Neuronal stem cell (in vitro differentiated cells): ENCODE results near the gene LAYN.

Experiments
- DNase-seq: peaks from one replicate; pipeline ENCODE4 v3.0.0-alpha.2; 2013; ENCODE audit warnings: low spot score
- H2AFZ ChIP-seq: one replicate; pipeline ENCODE4 v1.6.1; 2013; ENCODE audit warnings: mild to moderate bottlenecking, low read length, inconsistent platforms
- H2AK5ac ChIP-seq: 2 replicates; pipeline ENCODE4 v1.6.1; 2013; ENCODE audit warnings: low read depth, mild to moderate bottlenecking, inconsistent platforms, low read length, moderate library complexity, mixed read lengths
- H2BK120ac ChIP-seq: 2 replicates; pipeline ENCODE4 v1.6.1; 2013; ENCODE audit warnings: low read depth, mild to moderate bottlenecking, inconsistent platforms, low read length, moderate library complexity, mixed read lengths
- H2BK12ac ChIP-seq: one replicate; pipeline ENCODE4 v1.6.1; 2013; ENCODE audit warnings: low read length, inconsistent platforms
- H2BK15ac ChIP-seq: 2 replicates; pipeline ENCODE4 v1.6.1; 2013; ENCODE audit warnings: mild to moderate bottlenecking, low read length, inconsistent platforms, mixed read lengths
- H2BK5ac ChIP-seq: one replicate; pipeline ENCODE4 v1.6.1; 2013; ENCODE audit warnings: inconsistent platforms, mild to moderate bottlenecking, low read length, moderate library complexity
- H3K14ac ChIP-seq: one replicate; pipeline ENCODE4 v1.6.1; 2013; ENCODE audit warnings: low read length, inconsistent platforms
- H3K18ac ChIP-seq: 2 replicates; pipeline ENCODE4 v1.6.1; 2013; ENCODE audit warnings: low read length, inconsistent platforms
- H3K23ac ChIP-seq: 2 replicates; pipeline ENCODE4 v1.6.1; 2013; ENCODE audit warnings: low read depth, mild to moderate bottlenecking, mixed read lengths, low read length, inconsistent platforms; ENCODE audit not compliant: poor library complexity
- H3K27ac ChIP-seq: replicated peaks from 3 replicates; pipeline ENCODE4 v1.5.1; 2013; ENCODE audit warnings: low read length, inconsistent platforms
- H3K27me3 ChIP-seq, 3 experiments: 2 replicates each; pipeline ENCODE4 v1.6.1; 2013; ENCODE audit warnings: low read length in 3 of 3, mild to moderate bottlenecking in 2 of 3, inconsistent platforms in 1 of 3, low read depth in 1 of 3, mixed read lengths in 1 of 3, moderate library complexity in 1 of 3; ENCODE audit not compliant: control insufficient read depth in 3 of 3, insufficient read depth in 3 of 3
- H3K36me3 ChIP-seq, 2 donors: replicated peaks in 1 of 2; 2 replicates each; pipeline ENCODE4 v1.6.1; 2013; ENCODE audit warnings: low read length in 2 of 2; ENCODE audit not compliant: control insufficient read depth in 2 of 2, insufficient read depth in 2 of 2
- H3K4ac ChIP-seq: 2 replicates; pipeline ENCODE4 v1.6.1; 2013; ENCODE audit warnings: inconsistent platforms, mild to moderate bottlenecking, low read length, moderate library complexity
- H3K4me1 ChIP-seq, 2 donors: 1 replicate in 1 of 2; 2 replicates in 1 of 2; pipeline ENCODE4 v1.6.1; 2013; ENCODE audit warnings: low read length in 2 of 2, low read depth in 1 of 2; ENCODE audit not compliant: control insufficient read depth in 2 of 2, insufficient read depth in 1 of 2
- H3K4me2 ChIP-seq: one replicate; pipeline ENCODE4 v1.6.1; 2013; ENCODE audit warnings: mild to moderate bottlenecking, low read length, inconsistent platforms; ENCODE audit not compliant: insufficient read depth, poor library complexity, severe bottlenecking
- H3K4me3 ChIP-seq, 2 donors: 2 replicates each; pipeline ENCODE4 v1.5.1; 2013; ENCODE audit warnings: low read length in 2 of 2, mild to moderate bottlenecking in 2 of 2, inconsistent platforms in 1 of 2, moderate library complexity in 1 of 2
- H3K79me1 ChIP-seq: one replicate; pipeline ENCODE4 v1.6.1; 2013; ENCODE audit warnings: low read depth, mild to moderate bottlenecking, inconsistent platforms, low read length, moderate library complexity
- H3K9ac ChIP-seq: one replicate; pipeline ENCODE4 v1.6.1; 2013; ENCODE audit warnings: mild to moderate bottlenecking, low read depth, low read length, inconsistent platforms; ENCODE audit not compliant: poor library complexity
- H3K9me3 ChIP-seq, 2 donors: replicated peaks in 1 of 2; 2 replicates each; pipeline versions ENCODE3 to v1.6.1; 2013; ENCODE audit warnings: low read length in 2 of 2, mild to moderate bottlenecking in 2 of 2, inconsistent platforms in 1 of 2, low read depth in 1 of 2, mixed read lengths in 1 of 2, moderate library complexity in 1 of 2; ENCODE audit not compliant: control insufficient read depth in 2 of 2, insufficient read depth in 1 of 2
- H4K8ac ChIP-seq: one replicate; pipeline ENCODE4 v1.6.1; 2013; ENCODE audit warnings: low read depth, mild to moderate bottlenecking, inconsistent platforms, low read length, moderate library complexity
- H4K91ac ChIP-seq: one replicate; pipeline ENCODE4 v1.6.1; 2013; ENCODE audit warnings: low read length, low read depth, mild to moderate bottlenecking, inconsistent platforms; ENCODE audit not compliant: poor library complexity
- WGBS, 2 donors: extraction: QIAGEN DNeasy Blood & Tissue Kit; methylation state at CpG; one replicate each; pipeline ENCODE4 v1.1.7; 2013; ENCODE audit warnings: missing lambda C conversion rate in 2 of 2, mixed read lengths in 1 of 2; ENCODE audit not compliant: insufficient read length in 2 of 2, insufficient replicate concordance in 1 of 2; ENCODE audit errors: extremely low coverage in 2 of 2; 5-methylcytosine and 5-hydroxymethylcytosine counted together

The LAYN gene

DNA sequence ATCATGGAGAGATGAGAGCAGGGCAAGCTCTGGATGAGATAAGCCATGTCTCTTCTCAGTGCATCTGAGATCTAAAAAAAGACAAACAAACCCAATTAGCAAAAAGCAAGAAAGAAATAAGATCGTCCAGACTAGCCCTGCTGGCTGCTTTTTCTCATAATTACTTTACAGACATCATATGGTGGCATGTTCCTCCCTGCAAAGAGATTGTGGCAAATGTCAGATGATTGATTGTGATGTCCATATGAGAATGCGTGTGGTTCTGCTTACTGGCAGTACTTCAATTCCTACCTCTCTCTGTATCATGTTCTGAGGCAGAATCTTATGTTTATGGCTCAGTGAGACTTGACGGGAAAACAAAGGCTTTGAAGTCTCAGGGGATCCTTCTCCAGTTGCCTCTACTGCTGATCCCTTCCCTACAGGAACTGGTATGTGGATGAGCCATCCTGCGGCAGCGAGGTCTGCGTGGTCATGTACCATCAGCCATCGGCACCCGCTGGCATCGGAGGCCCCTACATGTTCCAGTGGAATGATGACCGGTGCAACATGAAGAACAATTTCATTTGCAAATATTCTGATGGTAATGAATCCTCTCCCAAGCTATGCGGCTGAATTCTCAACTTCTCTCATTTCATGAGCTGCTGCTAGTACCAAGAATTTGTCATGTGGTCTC lies 8.8 kb downstream of the LAYN start:
- Histone ChIP-seq H3K14ac (no peak overlapping the region), H3K4me2 (no peak overlapping the region), H3K4me1 (no peaks in the 10 kb centered on the region), H3K9me3 (no peaks in the 10 kb centered on the region), H2BK5ac (no peak overlapping the region), H3K4me3 (no peak overlapping the region), H3K79me1 (no peaks in the 10 kb centered on the region), H2AK5ac (no peak overlapping the region), H3K9ac (no peak overlapping the region), H4K91ac (no peak overlapping the region), H2BK120ac (no peak overlapping the region), H3K4ac (no peak overlapping the region), H3K27ac (no peak overlapping the region), H3K36me3 (no peaks in the 10 kb centered on the region), H2AFZ (no peak overlapping the region), H2BK12ac (no peak overlapping the region), H2BK15ac (no peak overlapping the region), H3K27me3 (peaks cover 0 to 40% (median 0%) of the 10 kb centered on the region in 3 experiments), H3K18ac (no peak overlapping the region), H3K23ac (no peak overlapping the region), H4K8ac (no peak overlapping the region)
- no peak for DNase-seq
- WGBS, 2 donors = no CpG with 5 or more reads among the region's 11 CpGs

DNA sequence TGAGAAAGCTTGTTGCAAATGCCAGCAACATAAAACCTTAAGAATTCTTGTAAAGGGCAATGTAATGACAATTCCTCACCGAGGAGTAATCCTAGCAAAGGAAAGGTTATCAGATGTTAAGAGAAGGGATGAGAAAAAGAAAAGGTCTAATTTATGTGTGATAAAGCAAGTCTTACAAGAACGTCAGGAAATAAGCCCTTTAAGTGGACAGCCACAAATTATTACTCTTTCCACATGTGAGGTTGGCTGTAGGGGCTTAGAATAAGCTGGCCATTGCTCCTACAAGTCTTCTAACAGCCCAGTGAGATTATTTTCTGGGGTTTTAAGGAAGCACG lies 9.3 kb downstream of the LAYN start:
- no peak overlapping the region for H3K14ac ChIP-seq
- H3K4me2 ChIP-seq = no peak overlapping the region
- H4K8ac ChIP-seq = no peak overlapping the region
- H3K36me3 ChIP-seq = no peaks in the 10 kb centered on the region
- no peak overlapping the region for H2BK120ac ChIP-seq
- H4K91ac ChIP-seq = no peak overlapping the region
- H2BK15ac ChIP-seq = no peak overlapping the region
- H2BK12ac ChIP-seq = no peak overlapping the region
- no peak for DNase-seq
- no peak overlapping the region for H3K4ac ChIP-seq
- H3K4me1 ChIP-seq = no peaks in the 10 kb centered on the region
- no peaks in the 10 kb centered on the region for H3K9me3 ChIP-seq
- peaks cover 0 to 38% (median 0%) of the 10 kb centered on the region in 3 experiments for H3K27me3 ChIP-seq
- no peak overlapping the region for H3K9ac ChIP-seq
- no peak overlapping the region for H3K23ac ChIP-seq
- no peak overlapping the region for H2BK5ac ChIP-seq
- H3K27ac ChIP-seq = no peak overlapping the region
- WGBS, 2 donors = no CpG with 5 or more reads among the region's 3 CpGs
- H2AK5ac ChIP-seq = no peak overlapping the region
- no peak overlapping the region for H3K18ac ChIP-seq
- H3K79me1 ChIP-seq = no peaks in the 10 kb centered on the region
- no peak overlapping the region for H2AFZ ChIP-seq
- H3K4me3 ChIP-seq = no peak overlapping the region

DNA sequence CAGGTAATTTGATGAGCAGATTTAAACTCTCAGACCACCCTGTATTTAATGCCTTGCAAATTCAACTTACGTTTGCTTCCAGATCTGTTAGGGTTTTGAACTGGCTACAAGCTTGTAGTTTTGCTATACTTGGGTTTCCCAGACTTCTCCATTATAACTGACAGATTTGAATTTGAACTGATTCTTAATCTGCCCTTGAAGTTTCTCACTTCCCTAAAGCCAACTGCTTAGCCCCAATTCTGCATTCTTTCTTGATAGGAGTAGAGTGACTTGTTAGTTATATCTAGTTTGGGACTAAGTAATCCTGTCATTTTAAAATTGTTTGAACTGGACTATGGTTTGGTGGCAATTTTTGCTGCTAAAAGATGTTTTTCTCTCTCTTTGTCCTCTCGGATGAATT lies 9.7 kb downstream of the LAYN start:
- H4K91ac ChIP-seq = no peak overlapping the region
- H2BK12ac ChIP-seq = no peak overlapping the region
- peaks cover 0 to 36% (median 0%) of the 10 kb centered on the region in 3 experiments for H3K27me3 ChIP-seq
- no peak overlapping the region for H2BK5ac ChIP-seq
- no peak overlapping the region for H3K4me2 ChIP-seq
- no peak overlapping the region for H3K14ac ChIP-seq
- no peak overlapping the region for H2BK120ac ChIP-seq
- no peaks in the 10 kb centered on the region for H3K4me1 ChIP-seq
- H3K79me1 ChIP-seq = no peaks in the 10 kb centered on the region
- no peak overlapping the region for H3K18ac ChIP-seq
- H3K4ac ChIP-seq = no peak overlapping the region
- H2BK15ac ChIP-seq = no peak overlapping the region
- H4K8ac ChIP-seq = no peak overlapping the region
- no peak overlapping the region for H2AK5ac ChIP-seq
- no peaks in the 10 kb centered on the region for H3K36me3 ChIP-seq
- no peak overlapping the region for H3K27ac ChIP-seq
- no CpG with 5 or more reads among the region's 2 CpGs for WGBS, 2 donors
- H2AFZ ChIP-seq = no peak overlapping the region
- no peak for DNase-seq
- H3K9ac ChIP-seq = no peak overlapping the region
- no peak overlapping the region for H3K4me3 ChIP-seq
- H3K9me3 ChIP-seq = no peaks in the 10 kb centered on the region
- H3K23ac ChIP-seq = no peak overlapping the region

DNA sequence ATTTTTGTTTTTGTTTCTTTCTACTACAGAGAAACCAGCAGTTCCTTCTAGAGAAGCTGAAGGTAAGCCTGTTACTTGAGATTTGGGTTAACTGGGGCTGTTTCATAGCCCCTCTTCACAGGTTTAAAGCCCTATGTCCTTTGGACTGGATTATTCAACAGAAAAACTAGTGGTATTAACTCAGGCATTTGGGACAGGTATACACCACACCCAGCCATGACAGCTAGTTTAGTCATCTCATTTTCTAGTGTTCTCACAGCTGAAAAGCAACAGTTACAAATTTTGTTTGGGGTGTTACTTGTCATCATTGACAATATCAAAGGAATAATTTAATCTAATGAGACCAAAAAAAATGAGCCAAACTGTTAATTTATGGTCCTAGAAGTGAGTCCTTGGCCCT lies 14.0 kb downstream of the LAYN start:
- no peak overlapping the region for H2BK12ac ChIP-seq
- H3K27me3 ChIP-seq = peaks cover 0 to 24% (median 0%) of the 10 kb centered on the region in 3 experiments
- no peak overlapping the region for H3K4me3 ChIP-seq
- no peak for DNase-seq
- no peak overlapping the region for H3K4ac ChIP-seq
- H3K79me1 ChIP-seq = no peaks in the 10 kb centered on the region
- no peak overlapping the region for H3K4me2 ChIP-seq
- H3K36me3 ChIP-seq = no peaks in the 10 kb centered on the region
- no peak overlapping the region for H3K27ac ChIP-seq
- H4K8ac ChIP-seq = no peak overlapping the region
- H3K9me3 ChIP-seq = peaks cover 0 to 6% of the 10 kb centered on the region in 2 donors
- no peak overlapping the region for H2BK15ac ChIP-seq
- H3K14ac ChIP-seq = no peak overlapping the region
- H2AFZ ChIP-seq = no peak overlapping the region
- no peak overlapping the region for H3K9ac ChIP-seq
- H3K23ac ChIP-seq = no peak overlapping the region
- H2BK120ac ChIP-seq = no peak overlapping the region
- no peak overlapping the region for H4K91ac ChIP-seq
- H2BK5ac ChIP-seq = no peak overlapping the region
- H3K4me1 ChIP-seq = no peaks in the 10 kb centered on the region
- H2AK5ac ChIP-seq = no peak overlapping the region
- no peak overlapping the region for H3K18ac ChIP-seq
